HAP-1 (cell line): ENCODE data around the gene WNT3A.
A peak's percentile ranks its signal among the peaks of the same experiment; 100 is the strongest.

Source experiments
- DNase-seq, 2 experiments: peaks; one replicate each; pipeline ENCODE4 v3.0.0-alpha.2; 2016 to 2020; ENCODE audit warnings: low spot score in 2 of 2
- H3K27me3 ChIP-seq: fragments of 250-450 bp; sonication (Bioruptor Pico); 2 replicates; pipeline ENCODE4 v1.5.1; 2020; ENCODE audit warnings: low read depth, mild to moderate bottlenecking, moderate library complexity
- H3K36me3 ChIP-seq: fragments of 250-450 bp; sonication (Bioruptor Pico); replicated peaks from 2 replicates; pipeline ENCODE4 v1.5.1; 2020; ENCODE audit warnings: mild to moderate bottlenecking
- H3K4me1 ChIP-seq: fragments of 250-450 bp; sonication (Bioruptor Pico); 2 replicates; pipeline ENCODE4 v1.5.1; 2020; ENCODE audit warnings: mild to moderate bottlenecking
- H3K4me3 ChIP-seq: fragments of 250-450 bp; sonication (Bioruptor Pico); 2 replicates; pipeline ENCODE4 v1.5.1; 2020; ENCODE audit warnings: mild to moderate bottlenecking, moderate library complexity
- H3K9me3 ChIP-seq: fragments of 250-450 bp; sonication (Bioruptor Pico); 2 replicates; pipeline ENCODE4 v1.5.1; 2020; ENCODE audit warnings: mild to moderate bottlenecking, moderate library complexity
- in situ Hi-C: fragments of 300-500 bp; cut with MboI; formaldehyde crosslinking; loops from 3 replicates; pipeline ENCODE4 v1.14.3; 2020; ENCODE audit warnings: low sequenced_read_pairs, inconsistent platforms, mixed read lengths

The WNT3A gene

GRCh38 chr1:228064741-228065542 lies 58.1 kb downstream of the WNT3A start:
- DNase-seq: no peak
- Histone ChIP-seq H3K4me3 (no peak overlapping the region), H3K9me3 (no peaks in the 10 kb centered on the region), H3K4me1 (no peaks in the 10 kb centered on the region), H3K27me3 (0 out of 2 replicates have a peak, but pooled peaks cover 6% of the 10 kb centered on the region), H3K36me3 (no peaks in the 10 kb centered on the region)
- in situ Hi-C loops: no loop called here

GRCh38 chr1:228065543-228066347 lies 58.9 kb downstream of the WNT3A start:
- Histone ChIP-seq H3K27me3 (0 out of 2 replicates have a peak, but pooled peaks cover 6% of the 10 kb centered on the region), H3K4me3 (no peak overlapping the region), H3K4me1 (no peaks in the 10 kb centered on the region), H3K9me3 (no peaks in the 10 kb centered on the region), H3K36me3 (no peaks in the 10 kb centered on the region)
- DNase-seq: no peak
- in situ Hi-C loops: no loop called here

- H3K9me3 ChIP-seq: no peaks in the 10 kb centered on the region
- DNase-seq: no peak
- H3K27me3 ChIP-seq: 0 out of 2 replicates have a peak, but pooled peaks cover 6% of the 10 kb centered on the region
- H3K36me3 ChIP-seq: no peaks in the 10 kb centered on the region
- in situ Hi-C loops: no loop called here
- H3K4me1 ChIP-seq: no peaks in the 10 kb centered on the region
- no peak overlapping the region for H3K4me3 ChIP-seq
Measured at GRCh38 chr1:228066416-228066815, 59.6 kb downstream of the WNT3A start.

GRCh38 chr1:228066891-228067654 lies 60.3 kb downstream of the WNT3A start:
- in situ Hi-C loops: no loop called here
- H3K4me1 ChIP-seq: no peaks in the 10 kb centered on the region
- no peak for DNase-seq
- H3K9me3 ChIP-seq: no peaks in the 10 kb centered on the region
- H3K36me3 ChIP-seq: no peaks in the 10 kb centered on the region
- no peak overlapping the region for H3K4me3 ChIP-seq
- 0 out of 2 replicates have a peak, but pooled peaks cover 6% of the 10 kb centered on the region for H3K27me3 ChIP-seq

GRCh38 chr1:228068359-228068758 lies 61.6 kb downstream of the WNT3A start:
- Histone ChIP-seq H3K4me3 (no peak overlapping the region), H3K4me1 (no peaks in the 10 kb centered on the region), H3K36me3 (no peaks in the 10 kb centered on the region), H3K9me3 (no peaks in the 10 kb centered on the region), H3K27me3 (0 out of 2 replicates have a peak, but pooled peaks cover 6% of the 10 kb centered on the region)
- in situ Hi-C loops: no loop called here
- DNase-seq: no peak

GRCh38 chr1:228070173-228070572 lies 63.4 kb downstream of the WNT3A start:
- no peaks in the 10 kb centered on the region for H3K9me3 ChIP-seq
- H3K4me1 ChIP-seq: no peaks in the 10 kb centered on the region
- no peaks in the 10 kb centered on the region for H3K36me3 ChIP-seq
- 0 out of 2 replicates have a peak, but pooled peaks cover 6% of the 10 kb centered on the region for H3K27me3 ChIP-seq
- no peak for DNase-seq
- in situ Hi-C loops: no loop called here
- no peak overlapping the region for H3K4me3 ChIP-seq

- no peaks in the 10 kb centered on the region for H3K4me1 ChIP-seq
- H3K4me3 ChIP-seq: no peak overlapping the region
- in situ Hi-C loops: no loop called here
- H3K27me3 ChIP-seq: 0 out of 2 replicates have a peak, but pooled peaks cover 6% of the 10 kb centered on the region
- no peak for DNase-seq
- H3K36me3 ChIP-seq: no peaks in the 10 kb centered on the region
- H3K9me3 ChIP-seq: no peaks in the 10 kb centered on the region
Measured at GRCh38 chr1:228070851-228071250, 64.1 kb downstream of the WNT3A start.

GRCh38 chr1:228071839-228072657 lies 65.2 kb downstream of the WNT3A start:
- DNase-seq: no peak
- H3K4me1 ChIP-seq: no peaks in the 10 kb centered on the region
- in situ Hi-C loops: no loop called here
- H3K27me3 ChIP-seq: 0 out of 2 replicates have a peak, but pooled peaks cover 3% of the 10 kb centered on the region
- no peak overlapping the region for H3K4me3 ChIP-seq
- no peaks in the 10 kb centered on the region for H3K36me3 ChIP-seq
- no peaks in the 10 kb centered on the region for H3K9me3 ChIP-seq

- H3K4me3 ChIP-seq: no peak overlapping the region
- DNase-seq: no peak
- no peaks in the 10 kb centered on the region for H3K4me1 ChIP-seq
- no peaks in the 10 kb centered on the region for H3K27me3 ChIP-seq
- H3K9me3 ChIP-seq: no peaks in the 10 kb centered on the region
- in situ Hi-C loops: no loop called here
- H3K36me3 ChIP-seq: no peaks in the 10 kb centered on the region
Measured at GRCh38 chr1:228072658-228073043, 65.9 kb downstream of the WNT3A start.

GRCh38 chr1:228073061-228073856 lies 66.5 kb downstream of the WNT3A start:
- no peak for DNase-seq
- in situ Hi-C loops: no loop called here
- no peaks in the 10 kb centered on the region for H3K27me3 ChIP-seq
- no peaks in the 10 kb centered on the region for H3K4me1 ChIP-seq
- H3K4me3 ChIP-seq: no peak overlapping the region
- no peaks in the 10 kb centered on the region for H3K9me3 ChIP-seq
- H3K36me3 ChIP-seq: no peaks in the 10 kb centered on the region

GRCh38 chr1:228073857-228074545 lies 67.2 kb downstream of the WNT3A start:
- Histone ChIP-seq H3K27me3 (no peaks in the 10 kb centered on the region), H3K4me3 (no peak overlapping the region), H3K9me3 (no peaks in the 10 kb centered on the region), H3K4me1 (no peaks in the 10 kb centered on the region), H3K36me3 (no peaks in the 10 kb centered on the region)
- DNase-seq: peak in 1 of 2 experiments; percentile 36
- in situ Hi-C loops: no loop called here
